Prostate gland (tissue), 2 donors: ENCODE data around the gene NARS2. TPM values are rescaled to one million over a fixed set of nuclear protein-coding genes. Genes with fewer than 3 reads are reported as not detected.

ENCODE experiments used
- DNase-seq: peaks from one replicate; pipeline ENCODE4 v3.0.0-alpha.2; 2019; ENCODE audit warnings: low spot score
- H3K27ac ChIP-seq, 2 donors: fragments of 200-600 bp; sonication (generic); 2 replicates each; pipeline ENCODE4 v1.5.1; 2017 to 2019
- H3K27me3 ChIP-seq: fragments of 200-600 bp; sonication (generic); replicated peaks from 2 replicates; pipeline ENCODE4 v1.5.1; 2019; ENCODE audit not compliant: insufficient read depth
- H3K36me3 ChIP-seq, 2 donors: fragments of 200-600 bp; sonication (generic); 1 replicate in 1 of 2; 2 replicates in 1 of 2; pipeline versions ENCODE4 v1.5.1 to v1.8.1; 2017 to 2019
- H3K4me1 ChIP-seq: fragments of 200-600 bp; sonication (generic); replicated peaks from 2 replicates; pipeline ENCODE4 v1.5.1; 2019
- H3K4me3 ChIP-seq, 2 donors: fragments of 200-600 bp; sonication (generic); 2 replicates each; pipeline ENCODE4 v1.5.1; 2017 to 2019
- H3K9me3 ChIP-seq: fragments of 200-600 bp; sonication (generic); 2 replicates; pipeline ENCODE4 v1.5.1; 2017
- CTCF ChIP-seq, 4 experiments: fragments of 200-600 bp in 2 of 4; fragments of 450-650 bp in 2 of 4; sonication (generic) in 2 of 4; IDR thresholded peaks; 1 replicate in 3 of 4; 2 replicates in 1 of 4; pipeline ENCODE4 v1.5.1; 2016 to 2019; ENCODE audit warnings: antibody characterized with exemption in 4 of 4, mild to moderate bottlenecking in 2 of 4, moderate library complexity in 2 of 4
- POLR2A ChIP-seq: fragments of 450-650 bp; IDR thresholded peaks from one replicate; pipeline ENCODE4 v1.6.1; 2016; ENCODE audit warnings: antibody characterized with exemption, mild to moderate bottlenecking
- POLR2AphosphoS5 ChIP-seq: sonication (generic); formaldehyde crosslinking; IDR thresholded peaks from one replicate; pipeline ENCODE4 v1.6.1; 2017; ENCODE audit warnings: antibody characterized with exemption
- WGBS: methylation state at CpG from one replicate; pipeline ENCODE4 v1.1.5; 2018; 5-methylcytosine and 5-hydroxymethylcytosine counted together
- intact Hi-C: fragments of 100-400 bp; cut with DNase I; formaldehyde crosslinking; loops from one replicate; pipeline ENCODE4 v1.14.2; 2022
- total RNA-seq, 2 donors: library from RNA; depleted of rRNA; stranded (reverse); fragments of >200 nt; gene quantifications; one replicate each; pipeline ENCODE4 v1.1.0, GENCODE V29; 2016

NARS2 gene
- total RNA-seq, 2 donors from 2014 or later, result 21.8 to 25.2 TPM

GRCh38 chr11:78416285-78417174 is 158.1 kb downstream of the NARS2 start:
- H3K4me3 ChIP-seq, result peak overlapping the region; percentile 56 to 77
- H3K9me3 ChIP-seq, result no peaks in the 10 kb centered on the region
- TF ChIP-seq POLR2AphosphoS5 (peak; percentile 64), CTCF (IDR thresholded peaks at IDR 0.05) (peak in 2 of 4 experiments; percentile 39 to 54), POLR2A (peak; percentile 64)
- H3K4me1 ChIP-seq, result no peaks in the 10 kb centered on the region
- H3K27ac ChIP-seq, result peak overlapping the region; percentile 85 to 87
- intact Hi-C loops, result loop anchor here (5.0 to 10.0 kb wide), 2 partner anchors 102 to 146 kb away; no protein-coding TSS in a partner anchor
- no peaks in the 10 kb centered on the region for H3K36me3 ChIP-seq
- WGBS, result 2% methylated on average over 38 of the region's 38 CpGs
- H3K27me3 ChIP-seq, result no peaks in the 10 kb centered on the region
- peak; percentile 50 for DNase-seq

- WGBS, result 75% methylated on average over 4 of the region's 4 CpGs
- intact Hi-C loops, result loop anchor here (5.0 to 10.0 kb wide), 2 partner anchors 101 to 147 kb away; no protein-coding TSS in a partner anchor
- no peaks in the 10 kb centered on the region for H3K9me3 ChIP-seq
- H3K4me3 ChIP-seq, result no peak overlapping the region
- no peak overlapping the region for H3K27ac ChIP-seq
- no peak for DNase-seq
- no peak for TF ChIP-seq POLR2A
- TF ChIP-seq CTCF (IDR thresholded peaks at IDR 0.05), result no peak
- no peak for TF ChIP-seq POLR2AphosphoS5
- no peaks in the 10 kb centered on the region for H3K36me3 ChIP-seq
- no peaks in the 10 kb centered on the region for H3K4me1 ChIP-seq
- no peaks in the 10 kb centered on the region for H3K27me3 ChIP-seq
These were observed 159.3 kb downstream of the NARS2 start for GRCh38 chr11:78415338-78415737.

GRCh38 chr11:78414321-78415051 is 160.2 kb downstream of the NARS2 start:
- H3K4me1 ChIP-seq, result no peaks in the 10 kb centered on the region
- intact Hi-C loops, result loop anchor here (5.0 to 10.0 kb wide), 2 partner anchors 100 to 148 kb away; no protein-coding TSS in a partner anchor
- no peak overlapping the region for H3K27ac ChIP-seq
- no peak overlapping the region for H3K4me3 ChIP-seq
- H3K9me3 ChIP-seq, result no peaks in the 10 kb centered on the region
- H3K27me3 ChIP-seq, result no peaks in the 10 kb centered on the region
- no peak for DNase-seq
- H3K36me3 ChIP-seq, result no peaks in the 10 kb centered on the region
- TF ChIP-seq CTCF (IDR thresholded peaks at IDR 0.05) (peak; percentile 12 to 60 (median 48)), POLR2AphosphoS5 (no peak)
- WGBS, result 89% methylated on average over 14 of the region's 14 CpGs

- H3K27ac ChIP-seq, result no peak overlapping the region
- H3K4me3 ChIP-seq, result no peak overlapping the region
- no peak for DNase-seq
- WGBS, result 96% methylated on average over 3 of the region's 3 CpGs
- H3K27me3 ChIP-seq, result no peaks in the 10 kb centered on the region
- TF ChIP-seq POLR2A, result no peak
- TF ChIP-seq CTCF (IDR thresholded peaks at IDR 0.05), result no peak
- TF ChIP-seq POLR2AphosphoS5, result no peak
- H3K4me1 ChIP-seq, result no peaks in the 10 kb centered on the region
- intact Hi-C loops, result no loop called here
- H3K9me3 ChIP-seq, result no peaks in the 10 kb centered on the region
- no peaks in the 10 kb centered on the region for H3K36me3 ChIP-seq
These were observed 166.0 kb downstream of the NARS2 start for GRCh38 chr11:78408619-78409018.
